HepG2 (cell line): ENCODE results near the gene C6orf136. TPM values are rescaled to one million over a fixed set of nuclear protein-coding genes. Genes with fewer than 3 reads are reported as not detected.

ENCODE experiments used
- BHLHE40 ChIP-seq: IDR thresholded peaks from 2 replicates; pipeline ENCODE4 v1.6.1; 2011; ENCODE audit warnings: low read length, improper control_type of control experiment
- CHD4 ChIP-seq: fragments of 200-600 bp; sonication (generic); IDR thresholded peaks from 2 replicates; pipeline ENCODE4 v1.7.0; 2017; ENCODE audit warnings: mild to moderate bottlenecking, low read length, borderline replicate concordance
- FIP1L1 ChIP-seq: fragments of 200-400 bp; formaldehyde crosslinking; IDR thresholded peaks from 2 replicates; pipeline ENCODE4 v1.6.1; 2018; ENCODE audit warnings: low read depth, mild to moderate bottlenecking, low read length, moderate library complexity, borderline replicate concordance; ENCODE audit not compliant: insufficient read depth
- FOXA1 ChIP-seq, 2 experiments: fragments of 450-650 bp in 1 of 2; sonication (generic) in 1 of 2; formaldehyde crosslinking in 1 of 2; IDR thresholded peaks; 2 replicates each; pipeline versions ENCODE4 v1.4.0 to v1.6.1; 2016 to 2020; ENCODE audit warnings: missing genetic modification reagents in 1 of 2
- HNRNPLL ChIP-seq: fragments of 200-400 bp; formaldehyde crosslinking; IDR thresholded peaks from 2 replicates; pipeline ENCODE4 v1.6.1; 2017; ENCODE audit warnings: mild to moderate bottlenecking, low read depth, low read length; ENCODE audit not compliant: poor library complexity, severe bottlenecking
- KDM6A ChIP-seq: IDR thresholded peaks from 2 replicates; pipeline ENCODE4 v1.6.1; 2016; ENCODE audit warnings: low read depth
- RFXAP ChIP-seq: sonication (generic); formaldehyde crosslinking; IDR thresholded peaks from 2 replicates; pipeline ENCODE4 v1.4.0; 2020; ENCODE audit warnings: missing genetic modification reagents, borderline replicate concordance
- RNF2 ChIP-seq: fragments of 450-650 bp; conservative IDR thresholded peaks from 2 replicates; pipeline ENCODE4 v1.6.1; 2016; ENCODE audit warnings: low read depth
- SMAD3 ChIP-seq: sonication (generic); formaldehyde crosslinking; IDR thresholded peaks from 2 replicates; pipeline ENCODE4 v1.4.0; 2020; ENCODE audit warnings: missing genetic modification reagents
- SP4 ChIP-seq: sonication (generic); formaldehyde crosslinking; IDR thresholded peaks from 2 replicates; pipeline ENCODE4 v1.8.1; 2023; ENCODE audit warnings: mild to moderate bottlenecking, missing genetic modification reagents
- STAT5B ChIP-seq: sonication (generic); formaldehyde crosslinking; IDR thresholded peaks from 2 replicates; pipeline ENCODE4 v1.4.0; 2020; ENCODE audit warnings: missing genetic modification reagents
- TRIM24 ChIP-seq: sonication (generic); formaldehyde crosslinking; IDR thresholded peaks from 2 replicates; pipeline ENCODE4 v1.8.0; 2022; ENCODE audit warnings: mild to moderate bottlenecking, missing genetic modification reagents
- YEATS4 ChIP-seq: sonication (generic); formaldehyde crosslinking; IDR thresholded peaks from 2 replicates; pipeline ENCODE4 v1.4.0; 2020; ENCODE audit warnings: missing genetic modification reagents, borderline replicate concordance
- ZNF430 ChIP-seq: sonication (generic); formaldehyde crosslinking; IDR thresholded peaks from 2 replicates; pipeline ENCODE4 v1.9.0; 2021; ENCODE audit warnings: mild to moderate bottlenecking, missing genetic modification reagents
- ZNF674 ChIP-seq: sonication (generic); formaldehyde crosslinking; IDR thresholded peaks from 2 replicates; pipeline ENCODE4 v1.5.0; 2020; ENCODE audit warnings: low read depth, mild to moderate bottlenecking, missing genetic modification reagents
- ZNF850 ChIP-seq: sonication (generic); formaldehyde crosslinking; conservative IDR thresholded peaks from 2 replicates; pipeline ENCODE4 v1.9.0; 2021; ENCODE audit warnings: mild to moderate bottlenecking, missing genetic modification reagents
- polyA plus RNA-seq, 8 experiments: library from polyadenylated mRNA; depleted of rRNA in 3 of 8; stranded (reverse) in 7 of 8; unstranded in 1 of 8; fragments of >200 nt; fragmentation: Illumina TruSeq in 4 of 8; extraction: Trizol in 4 of 8; gene quantifications; 2 replicates each; pipeline versions ENCODE4 v1.2.1 to v1.2.3, GENCODE V29; 2011 to 2016; ENCODE audit warnings: low read depth in 4 of 8, missing spikeins in 1 of 8, mixed read lengths in 1 of 8; ENCODE audit not compliant: insufficient read depth in 1 of 8
- total RNA-seq, 5 experiments: library from RNA; depleted of rRNA; stranded (reverse); fragments of >200 nt; fragmentation: Illumina TruSeq; extraction: Trizol; gene quantifications; 2 replicates each; pipeline ENCODE4 v1.2.3, GENCODE V29; 2016; ENCODE audit warnings: low read depth in 1 of 5
- TF ChIP-seq, protein P1 (sequence below): sonication (generic); formaldehyde crosslinking; IDR thresholded peaks from 2 replicates; pipeline ENCODE4 v1.4.0; 2020; ENCODE audit warnings: mild to moderate bottlenecking, missing genetic modification reagents
- TF ChIP-seq, protein P2 (sequence below): conservative IDR thresholded peaks from 2 replicates; pipeline ENCODE4 v1.6.1; 2018; ENCODE audit warnings: missing genetic modification reagents
- TF ChIP-seq, protein P3 (sequence below): sonication (generic); formaldehyde crosslinking; IDR thresholded peaks from 2 replicates; pipeline ENCODE4 v1.4.0; 2020; ENCODE audit warnings: mild to moderate bottlenecking, missing genetic modification reagents

The C6orf136 gene
- total and polyA plus RNA-seq, 2 of the 13 experiments (the other 11 are each of a cell fraction or from before 2014, with no cell fraction given) = 12.0 to 26.2 TPM

DNA sequence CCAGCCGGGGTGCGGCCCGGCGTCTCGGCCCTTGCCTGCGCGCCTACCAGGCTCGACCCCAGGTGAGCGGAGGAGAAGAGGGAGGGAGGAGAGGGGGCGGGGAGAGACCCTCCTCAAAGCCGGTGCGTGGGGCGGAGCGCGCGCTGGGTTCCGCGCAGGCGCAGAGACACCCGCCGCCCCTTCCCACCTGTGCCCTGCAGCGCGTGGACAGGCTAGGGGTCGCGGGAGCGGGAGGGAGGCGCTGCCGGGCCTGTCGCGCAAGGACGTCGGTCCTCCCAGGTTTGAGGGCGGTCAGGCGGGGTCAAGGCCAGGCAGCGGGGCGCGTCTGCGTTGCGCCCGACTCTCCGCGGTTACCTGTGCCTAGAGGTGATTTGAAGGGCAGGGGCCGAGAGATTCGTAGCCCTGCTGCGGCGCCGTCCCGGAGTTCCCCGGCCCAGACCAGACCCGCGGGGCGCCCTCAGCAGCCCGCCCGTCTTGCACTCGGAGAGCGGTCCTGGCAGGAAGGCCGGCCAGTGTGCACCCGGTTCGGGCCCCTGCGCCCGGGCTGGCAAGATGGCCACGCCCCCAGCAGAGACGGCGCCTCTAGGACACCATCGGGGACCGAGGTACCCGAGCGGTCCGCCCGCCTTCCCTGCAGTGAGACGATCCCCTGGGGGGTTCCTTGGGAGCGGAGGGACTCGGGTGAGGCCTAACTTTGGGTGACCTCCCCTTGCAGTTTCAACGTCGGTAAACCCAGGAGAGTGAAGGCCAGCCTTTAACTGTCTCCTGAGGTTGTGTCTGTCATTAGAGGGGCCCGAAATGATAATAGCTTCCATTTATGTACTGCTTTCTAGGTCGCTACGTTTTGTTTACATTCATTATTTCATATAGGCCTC lies 546 bp downstream of the C6orf136 start (continued):
- TF ChIP-seq HNRNPLL = peak; percentile 72
- peak; percentile 69; the same call in 1 of the 2 replicates for TF ChIP-seq SMAD3 (CRISPR knock-in tag)
- TF ChIP-seq KDM6A = no peak
- peak; percentile 99; the same call in 1 of the 2 replicates for TF ChIP-seq ZNF674 (CRISPR knock-in tag)
- peak; percentile 91 for TF ChIP-seq SP4
- TF ChIP-seq STAT5B (CRISPR knock-in tag) = peak; percentile 23
- no peak; the same call in 1 of the 2 replicates for TF ChIP-seq RNF2
- 0 out of 2 replicates have a peak, but pooled peaks have one; percentile 0 for TF ChIP-seq FIP1L1
- no peak for TF ChIP-seq BHLHE40
- TF ChIP-seq TRIM24 (CRISPR knock-in tag) = no peak
- TF ChIP-seq CHD4 = peak; percentile 60
- TF ChIP-seq RFXAP (CRISPR knock-in tag) = peak; percentile 94
- peak; percentile 92 for TF ChIP-seq ZNF430 (CRISPR knock-in tag)
- TF ChIP-seq YEATS4 (CRISPR knock-in tag) = peak; percentile 99
- TF ChIP-seq FOXA1 (IDR thresholded peaks at IDR 0.05) = no peak
- 0 out of 2 replicates have a peak, but pooled peaks have one; percentile 11 for TF ChIP-seq FOXA1 (CRISPR knock-in tag; IDR thresholded peaks at IDR 0.05)
- TF ChIP-seq, protein P1, sequence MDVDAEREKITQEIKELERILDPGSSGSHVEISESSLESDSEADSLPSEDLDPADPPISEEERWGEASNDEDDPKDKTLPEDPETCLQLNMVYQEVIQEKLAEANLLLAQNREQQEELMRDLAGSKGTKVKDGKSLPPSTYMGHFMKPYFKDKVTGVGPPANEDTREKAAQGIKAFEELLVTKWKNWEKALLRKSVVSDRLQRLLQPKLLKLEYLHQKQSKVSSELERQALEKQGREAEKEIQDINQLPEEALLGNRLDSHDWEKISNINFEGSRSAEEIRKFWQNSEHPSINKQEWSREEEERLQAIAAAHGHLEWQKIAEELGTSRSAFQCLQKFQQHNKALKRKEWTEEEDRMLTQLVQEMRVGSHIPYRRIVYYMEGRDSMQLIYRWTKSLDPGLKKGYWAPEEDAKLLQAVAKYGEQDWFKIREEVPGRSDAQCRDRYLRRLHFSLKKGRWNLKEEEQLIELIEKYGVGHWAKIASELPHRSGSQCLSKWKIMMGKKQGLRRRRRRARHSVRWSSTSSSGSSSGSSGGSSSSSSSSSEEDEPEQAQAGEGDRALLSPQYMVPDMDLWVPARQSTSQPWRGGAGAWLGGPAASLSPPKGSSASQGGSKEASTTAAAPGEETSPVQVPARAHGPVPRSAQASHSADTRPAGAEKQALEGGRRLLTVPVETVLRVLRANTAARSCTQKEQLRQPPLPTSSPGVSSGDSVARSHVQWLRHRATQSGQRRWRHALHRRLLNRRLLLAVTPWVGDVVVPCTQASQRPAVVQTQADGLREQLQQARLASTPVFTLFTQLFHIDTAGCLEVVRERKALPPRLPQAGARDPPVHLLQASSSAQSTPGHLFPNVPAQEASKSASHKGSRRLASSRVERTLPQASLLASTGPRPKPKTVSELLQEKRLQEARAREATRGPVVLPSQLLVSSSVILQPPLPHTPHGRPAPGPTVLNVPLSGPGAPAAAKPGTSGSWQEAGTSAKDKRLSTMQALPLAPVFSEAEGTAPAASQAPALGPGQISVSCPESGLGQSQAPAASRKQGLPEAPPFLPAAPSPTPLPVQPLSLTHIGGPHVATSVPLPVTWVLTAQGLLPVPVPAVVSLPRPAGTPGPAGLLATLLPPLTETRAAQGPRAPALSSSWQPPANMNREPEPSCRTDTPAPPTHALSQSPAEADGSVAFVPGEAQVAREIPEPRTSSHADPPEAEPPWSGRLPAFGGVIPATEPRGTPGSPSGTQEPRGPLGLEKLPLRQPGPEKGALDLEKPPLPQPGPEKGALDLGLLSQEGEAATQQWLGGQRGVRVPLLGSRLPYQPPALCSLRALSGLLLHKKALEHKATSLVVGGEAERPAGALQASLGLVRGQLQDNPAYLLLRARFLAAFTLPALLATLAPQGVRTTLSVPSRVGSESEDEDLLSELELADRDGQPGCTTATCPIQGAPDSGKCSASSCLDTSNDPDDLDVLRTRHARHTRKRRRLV (CRISPR knock-in tag) = 0 out of 2 replicates have a peak, but pooled peaks have one; percentile 30
- TF ChIP-seq, protein P2, sequence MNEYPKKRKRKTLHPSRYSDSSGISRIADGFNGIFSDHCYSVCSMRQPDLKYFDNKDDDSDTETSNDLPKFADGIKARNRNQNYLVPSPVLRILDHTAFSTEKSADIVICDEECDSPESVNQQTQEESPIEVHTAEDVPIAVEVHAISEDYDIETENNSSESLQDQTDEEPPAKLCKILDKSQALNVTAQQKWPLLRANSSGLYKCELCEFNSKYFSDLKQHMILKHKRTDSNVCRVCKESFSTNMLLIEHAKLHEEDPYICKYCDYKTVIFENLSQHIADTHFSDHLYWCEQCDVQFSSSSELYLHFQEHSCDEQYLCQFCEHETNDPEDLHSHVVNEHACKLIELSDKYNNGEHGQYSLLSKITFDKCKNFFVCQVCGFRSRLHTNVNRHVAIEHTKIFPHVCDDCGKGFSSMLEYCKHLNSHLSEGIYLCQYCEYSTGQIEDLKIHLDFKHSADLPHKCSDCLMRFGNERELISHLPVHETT (CRISPR knock-in tag) = peak; percentile 64; the same call in 1 of the 2 replicates
- TF ChIP-seq ZNF850 (CRISPR knock-in tag) = 0 out of 2 replicates have a peak, but pooled peaks have one; percentile 72
- TF ChIP-seq, protein P3, sequence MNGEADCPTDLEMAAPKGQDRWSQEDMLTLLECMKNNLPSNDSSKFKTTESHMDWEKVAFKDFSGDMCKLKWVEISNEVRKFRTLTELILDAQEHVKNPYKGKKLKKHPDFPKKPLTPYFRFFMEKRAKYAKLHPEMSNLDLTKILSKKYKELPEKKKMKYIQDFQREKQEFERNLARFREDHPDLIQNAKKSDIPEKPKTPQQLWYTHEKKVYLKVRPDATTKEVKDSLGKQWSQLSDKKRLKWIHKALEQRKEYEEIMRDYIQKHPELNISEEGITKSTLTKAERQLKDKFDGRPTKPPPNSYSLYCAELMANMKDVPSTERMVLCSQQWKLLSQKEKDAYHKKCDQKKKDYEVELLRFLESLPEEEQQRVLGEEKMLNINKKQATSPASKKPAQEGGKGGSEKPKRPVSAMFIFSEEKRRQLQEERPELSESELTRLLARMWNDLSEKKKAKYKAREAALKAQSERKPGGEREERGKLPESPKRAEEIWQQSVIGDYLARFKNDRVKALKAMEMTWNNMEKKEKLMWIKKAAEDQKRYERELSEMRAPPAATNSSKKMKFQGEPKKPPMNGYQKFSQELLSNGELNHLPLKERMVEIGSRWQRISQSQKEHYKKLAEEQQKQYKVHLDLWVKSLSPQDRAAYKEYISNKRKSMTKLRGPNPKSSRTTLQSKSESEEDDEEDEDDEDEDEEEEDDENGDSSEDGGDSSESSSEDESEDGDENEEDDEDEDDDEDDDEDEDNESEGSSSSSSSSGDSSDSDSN (CRISPR knock-in tag) = peak; percentile 99
